Measurements from ENCODE around the gene MIP. TPM values are rescaled to one million over a fixed set of nuclear protein-coding genes. Genes with fewer than 3 reads are reported as not detected.
"Not testable (repeated sequence)": the region's sequence is repeated elsewhere in the genome, so short reads cannot be mapped to it uniquely, and the experiment has no call there.

MIP gene
- not detected for total RNA-seq
- total RNA-seq (2013), result not detected
- 0 to 0.07 (median 0) reads per million in 29 experiments for total RNA-seq

- Histone ChIP-seq H3K4me1 (ENCODE audit: control insufficient read depth in 1 of 2, extremely low read depth in 1 of 2, insufficient read depth in 2 of 2, low read length in 2 of 2) (peaks cover 4 to 6% of the 10 kb centered on the region in 2 experiments), H3K27ac (ENCODE audit: low read length) (no peak within 1 kb of the TSS), H3K9me3 (no peaks in the 10 kb centered on the region), H3K4me3 (ENCODE audit: control insufficient read depth in 1 of 2, extremely low read depth in 1 of 2, low read length in 1 of 2) (no peak within 1 kb of the TSS), H3K36me3 (ENCODE audit: control insufficient read depth in 2 of 2, extremely low read depth in 1 of 2, insufficient read depth in 1 of 2, low read length in 1 of 2) (no peaks in the 10 kb centered on the region), H3K27me3 (replicated peaks in 1 of 2; ENCODE audit: control insufficient read depth in 2 of 2, extremely low read depth in 1 of 2, insufficient read depth in 2 of 2, low read length in 1 of 2) (peaks cover 0 to 5% of the 10 kb centered on the region in 2 experiments)
- ChIA-PET CTCF (interaction anchor here in 1 of 2 donors (1.9 kb wide), 1 partner anchor 9 kb away, joined by 4 read pairs; no protein-coding TSS in a partner anchor), POLR2A (no interaction called here)
- Mint-ChIP-seq H3K36me3 (no peaks in the 10 kb centered on the region), H3K27me3 (no peaks in the 10 kb centered on the region), H3K4me3 (no peak within 1 kb of the TSS), H3K4me1 (peaks cover 6 to 7% (median 7%) of the 10 kb centered on the region in 3 donors), H3K27ac (no peak within 1 kb of the TSS), H3K9me3 (no peaks in the 10 kb centered on the region)
- WGBS (ENCODE audit: insufficient coverage), result 93% methylated on average over 2 of the region's 5 CpGs
- ATAC-seq (replicated peaks in 1 of 4), result no peak
- DNase-seq, result no peak
These were observed at the start of gene MIP for GRCh38 chr12:56454557-56454956. TSS of gene MIP (minus strand) at chr12:56454657. CDS start at chr12:56454613, 44 bp downstream.

DNA sequence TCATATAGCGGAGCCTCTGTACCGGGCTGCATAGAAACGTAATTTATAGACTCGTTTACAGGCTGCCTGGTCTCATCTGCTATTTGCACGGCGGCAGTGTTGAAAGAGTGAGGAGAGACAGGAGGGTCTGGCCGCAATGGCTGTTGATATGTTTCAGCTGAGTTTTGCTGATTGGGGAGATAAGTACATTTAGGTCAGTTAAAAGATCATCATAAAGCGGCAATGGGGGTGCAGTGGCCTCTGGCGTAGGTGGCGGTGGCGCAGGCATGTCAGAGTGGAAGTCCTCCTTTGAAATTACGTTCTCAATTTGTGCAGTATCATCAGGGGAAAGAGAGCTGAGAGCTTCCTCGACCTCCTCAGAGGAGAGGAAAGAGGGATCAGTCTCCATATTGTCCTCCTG, 45.4 kb upstream of the MIP start:
- H3K4me1 Mint-ChIP-seq; H3K36me3 Mint-ChIP-seq; H3K27me3 Mint-ChIP-seq; ATAC-seq (replicated peaks in 1 of 4); H3K27ac ChIP-seq (ENCODE audit: low read length); H3K27me3 ChIP-seq (replicated peaks in 1 of 2; ENCODE audit: control insufficient read depth in 2 of 2, extremely low read depth in 1 of 2, insufficient read depth in 2 of 2, low read length in 1 of 2); DNase-seq; POLR2A ChIA-PET; H3K4me1 ChIP-seq (ENCODE audit: control insufficient read depth in 1 of 2, extremely low read depth in 1 of 2, insufficient read depth in 2 of 2, low read length in 2 of 2); H3K9me3 Mint-ChIP-seq; H3K36me3 ChIP-seq (ENCODE audit: control insufficient read depth in 2 of 2, extremely low read depth in 1 of 2, insufficient read depth in 1 of 2, low read length in 1 of 2); H3K27ac Mint-ChIP-seq; H3K4me3 ChIP-seq (ENCODE audit: control insufficient read depth in 1 of 2, extremely low read depth in 1 of 2, low read length in 1 of 2); H3K4me3 Mint-ChIP-seq; H3K9me3 ChIP-seq: not testable (repeated sequence)
- CTCF ChIA-PET, result interaction anchor here in 1 of 2 donors (0.9 kb wide), 1 partner anchor 9 kb away, joined by 3 read pairs; no protein-coding TSS in a partner anchor
- WGBS (ENCODE audit: insufficient coverage), result 89% methylated on average over 9 of the region's 13 CpGs

GRCh38 chr12:56499452-56499851, 45.0 kb upstream of the MIP start:
- H3K36me3 ChIP-seq (ENCODE audit: control insufficient read depth in 2 of 2, extremely low read depth in 1 of 2, insufficient read depth in 1 of 2, low read length in 1 of 2); POLR2A ChIA-PET; H3K9me3 Mint-ChIP-seq; H3K27me3 Mint-ChIP-seq; H3K27me3 ChIP-seq (replicated peaks in 1 of 2; ENCODE audit: control insufficient read depth in 2 of 2, extremely low read depth in 1 of 2, insufficient read depth in 2 of 2, low read length in 1 of 2); H3K27ac ChIP-seq (ENCODE audit: low read length); H3K4me1 Mint-ChIP-seq; H3K27ac Mint-ChIP-seq; H3K9me3 ChIP-seq; CTCF ChIA-PET; H3K36me3 Mint-ChIP-seq; H3K4me3 Mint-ChIP-seq; ATAC-seq (replicated peaks in 1 of 4); H3K4me1 ChIP-seq (ENCODE audit: control insufficient read depth in 1 of 2, extremely low read depth in 1 of 2, insufficient read depth in 2 of 2, low read length in 2 of 2); H3K4me3 ChIP-seq (ENCODE audit: control insufficient read depth in 1 of 2, extremely low read depth in 1 of 2, low read length in 1 of 2); DNase-seq: not testable (repeated sequence)
- 85% methylated on average over 8 of the region's 9 CpGs for WGBS (ENCODE audit: insufficient coverage)

DNA sequence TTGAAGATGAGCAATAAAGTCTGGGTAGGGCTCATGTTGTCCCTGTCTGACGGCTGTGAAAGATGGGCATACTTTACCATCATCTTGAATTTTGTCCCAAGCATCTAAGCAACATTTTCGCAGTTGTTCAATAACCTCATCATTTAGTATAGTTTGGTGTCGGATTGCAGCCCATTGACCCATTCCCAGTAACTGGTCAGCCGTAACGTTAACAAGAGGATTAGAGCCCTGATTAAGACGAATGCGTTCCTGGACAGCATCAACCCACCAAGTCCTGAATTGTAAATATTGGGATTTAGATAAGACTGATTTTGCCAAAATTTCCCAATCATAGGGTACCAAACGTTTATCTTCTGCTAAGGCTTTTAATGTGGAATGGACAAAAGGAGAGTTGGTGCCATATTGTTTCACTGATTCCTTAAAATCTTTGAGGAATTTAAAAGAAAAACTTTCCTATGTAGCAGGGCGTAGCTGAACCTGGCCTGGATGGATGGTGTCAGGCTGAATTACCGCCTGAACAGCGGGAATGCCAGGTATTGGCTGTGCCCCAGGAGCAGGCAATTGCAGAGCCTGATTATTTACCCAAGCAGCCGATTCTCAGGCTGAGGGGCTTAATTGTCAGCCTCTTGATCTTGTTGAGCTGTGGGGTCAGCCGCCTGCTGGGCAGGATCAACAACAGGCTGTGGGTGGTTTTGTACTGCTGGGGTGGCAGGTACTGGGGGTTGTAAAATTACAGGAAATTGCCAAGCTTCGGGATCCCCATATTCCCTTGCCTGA, 43.9 kb upstream of the MIP start:
- H3K9me3 ChIP-seq; H3K36me3 Mint-ChIP-seq; H3K4me1 Mint-ChIP-seq; H3K36me3 ChIP-seq (ENCODE audit: control insufficient read depth in 2 of 2, extremely low read depth in 1 of 2, insufficient read depth in 1 of 2, low read length in 1 of 2); ATAC-seq (replicated peaks in 1 of 4); POLR2A ChIA-PET; H3K27me3 ChIP-seq (replicated peaks in 1 of 2; ENCODE audit: control insufficient read depth in 2 of 2, extremely low read depth in 1 of 2, insufficient read depth in 2 of 2, low read length in 1 of 2); H3K27me3 Mint-ChIP-seq; CTCF ChIA-PET; H3K4me1 ChIP-seq (ENCODE audit: control insufficient read depth in 1 of 2, extremely low read depth in 1 of 2, insufficient read depth in 2 of 2, low read length in 2 of 2); H3K4me3 Mint-ChIP-seq; H3K27ac Mint-ChIP-seq; H3K27ac ChIP-seq (ENCODE audit: low read length); DNase-seq; H3K4me3 ChIP-seq (ENCODE audit: control insufficient read depth in 1 of 2, extremely low read depth in 1 of 2, low read length in 1 of 2); H3K9me3 Mint-ChIP-seq: not testable (repeated sequence)
- WGBS (ENCODE audit: insufficient coverage), result 83% methylated on average over 6 of the region's 14 CpGs

DNA sequence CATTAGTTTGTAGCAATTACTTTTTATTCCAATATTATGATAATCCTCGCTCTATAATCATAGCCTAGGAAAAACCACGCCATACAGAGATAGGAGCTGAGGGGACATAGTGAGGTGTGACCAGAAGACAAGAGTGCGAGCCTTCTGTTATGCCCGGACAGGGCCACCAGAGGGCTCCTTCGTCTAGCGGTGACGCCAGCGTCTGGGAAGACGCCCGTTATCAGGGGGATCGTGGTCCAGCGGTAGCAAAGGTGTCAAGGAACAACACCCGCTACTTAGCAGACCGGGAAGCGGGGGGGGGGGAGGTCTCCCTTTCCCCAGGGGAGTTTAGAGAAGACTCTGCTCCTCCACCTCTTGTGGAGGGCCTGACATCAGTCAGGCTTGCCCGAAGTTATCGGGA, 42.2 kb upstream of the MIP start:
- H3K27ac Mint-ChIP-seq; POLR2A ChIA-PET; ATAC-seq (replicated peaks in 1 of 4); H3K36me3 Mint-ChIP-seq; H3K9me3 ChIP-seq; H3K27me3 ChIP-seq (replicated peaks in 1 of 2; ENCODE audit: control insufficient read depth in 2 of 2, extremely low read depth in 1 of 2, insufficient read depth in 2 of 2, low read length in 1 of 2); H3K36me3 ChIP-seq (ENCODE audit: control insufficient read depth in 2 of 2, extremely low read depth in 1 of 2, insufficient read depth in 1 of 2, low read length in 1 of 2); H3K27me3 Mint-ChIP-seq; H3K4me1 Mint-ChIP-seq; H3K4me1 ChIP-seq (ENCODE audit: control insufficient read depth in 1 of 2, extremely low read depth in 1 of 2, insufficient read depth in 2 of 2, low read length in 2 of 2); H3K4me3 ChIP-seq (ENCODE audit: control insufficient read depth in 1 of 2, extremely low read depth in 1 of 2, low read length in 1 of 2); H3K9me3 Mint-ChIP-seq; H3K27ac ChIP-seq (ENCODE audit: low read length): not testable (repeated sequence)
- WGBS (ENCODE audit: insufficient coverage), result no CpG with 5 or more reads among the region's 17 CpGs
- peak overlapping the region; percentile 36 to 55 (median 45) for H3K4me3 Mint-ChIP-seq
- CTCF ChIA-PET, result interaction anchor here in 1 of 2 donors (0.5 kb wide), 1 partner anchor 88 kb away, joined by 3 read pairs; no protein-coding TSS in a partner anchor
- peak in 33 of 35 experiments; percentile 19 to 63 (median 42) for DNase-seq

DNA sequence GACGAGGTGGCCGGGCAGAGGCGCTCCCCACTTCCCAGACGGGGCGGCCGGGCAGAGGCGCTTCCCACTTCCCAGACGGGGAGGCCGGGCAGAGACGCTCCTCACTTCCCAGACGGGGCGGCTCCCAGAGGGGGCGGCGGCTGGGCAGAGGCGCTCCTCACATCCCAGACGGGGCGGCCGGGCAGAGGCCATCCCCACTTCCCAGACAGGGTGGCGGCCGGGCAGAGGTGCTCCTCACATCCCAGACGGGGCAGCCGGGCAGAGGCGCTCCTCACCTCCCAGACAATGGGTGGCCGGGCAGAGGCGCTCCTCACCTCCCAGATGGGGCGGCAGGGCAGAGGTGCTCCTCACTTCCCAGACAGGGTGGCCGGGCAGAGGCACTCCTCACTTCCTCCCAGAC, 40.0 kb upstream of the MIP start:
- ATAC-seq (replicated peaks in 1 of 4); H3K27ac ChIP-seq (ENCODE audit: low read length); H3K36me3 ChIP-seq (ENCODE audit: control insufficient read depth in 2 of 2, extremely low read depth in 1 of 2, insufficient read depth in 1 of 2, low read length in 1 of 2); POLR2A ChIA-PET; DNase-seq; H3K4me1 Mint-ChIP-seq; H3K4me1 ChIP-seq (ENCODE audit: control insufficient read depth in 1 of 2, extremely low read depth in 1 of 2, insufficient read depth in 2 of 2, low read length in 2 of 2); H3K4me3 ChIP-seq (ENCODE audit: control insufficient read depth in 1 of 2, extremely low read depth in 1 of 2, low read length in 1 of 2); H3K36me3 Mint-ChIP-seq; H3K9me3 ChIP-seq; H3K9me3 Mint-ChIP-seq; H3K27ac Mint-ChIP-seq; H3K4me3 Mint-ChIP-seq: not testable (repeated sequence)
- peaks cover 9 to 11% of the 10 kb centered on the region in 2 experiments for H3K27me3 ChIP-seq (replicated peaks in 1 of 2; ENCODE audit: control insufficient read depth in 2 of 2, extremely low read depth in 1 of 2, insufficient read depth in 2 of 2, low read length in 1 of 2)
- WGBS (ENCODE audit: insufficient coverage), result 92% methylated on average over 13 of the region's 27 CpGs
- H3K27me3 Mint-ChIP-seq, result peaks cover 9 to 13% of the 10 kb centered on the region in 2 donors
- CTCF ChIA-PET, result interaction anchor here in 1 of 2 donors (0.7 kb wide), 1 partner anchor 109 kb away, joined by 3 read pairs; no protein-coding TSS in a partner anchor
